H1 (cell line): Measurements from ENCODE around the gene PTMA. TPM values are rescaled to one million over a fixed set of nuclear protein-coding genes. Genes with fewer than 3 reads are reported as not detected.

ENCODE experiments used
- RXRA ChIP-seq: IDR thresholded peaks from 2 replicates; pipeline ENCODE4 v1.6.1; 2011; ENCODE audit warnings: low read depth, mild to moderate bottlenecking, low read length, moderate library complexity; ENCODE audit not compliant: insufficient read depth
- SIRT6 ChIP-seq: IDR thresholded peaks from one replicate; pipeline ENCODE4 v1.7.1; 2012; ENCODE audit warnings: low read length, inconsistent platforms
- polyA plus RNA-seq, 7 experiments: library from polyadenylated mRNA; depleted of rRNA in 3 of 7; stranded (reverse) in 5 of 7; unstranded in 2 of 7; fragments of >200 nt in 5 of 7; fragments of 200-250 nt in 2 of 7; gene quantifications; 1 replicate in 5 of 7; 2 replicates in 1 of 7; 4 replicates in 1 of 7; pipeline versions ENCODE4 v1.2.1 to v1.2.3, GENCODE V29; 2011 to 2013; ENCODE audit warnings: missing spikeins in 2 of 7, mixed read lengths in 2 of 7
- total RNA-seq: library from RNA; stranded (reverse); fragmentation: NEBNext Ultra II Directional; extraction: Animal tissue kit (Norgen Biotek cat#: 25700); gene quantifications from 2 replicates; pipeline ENCODE4 v1.2.1, GENCODE V29; 2021

PTMA gene
- total and polyA plus RNA-seq, 2 of the 8 experiments (the other 6 are each of a cell fraction or from before 2014, with no cell fraction given), result 683 to 2,680 TPM

DNA sequence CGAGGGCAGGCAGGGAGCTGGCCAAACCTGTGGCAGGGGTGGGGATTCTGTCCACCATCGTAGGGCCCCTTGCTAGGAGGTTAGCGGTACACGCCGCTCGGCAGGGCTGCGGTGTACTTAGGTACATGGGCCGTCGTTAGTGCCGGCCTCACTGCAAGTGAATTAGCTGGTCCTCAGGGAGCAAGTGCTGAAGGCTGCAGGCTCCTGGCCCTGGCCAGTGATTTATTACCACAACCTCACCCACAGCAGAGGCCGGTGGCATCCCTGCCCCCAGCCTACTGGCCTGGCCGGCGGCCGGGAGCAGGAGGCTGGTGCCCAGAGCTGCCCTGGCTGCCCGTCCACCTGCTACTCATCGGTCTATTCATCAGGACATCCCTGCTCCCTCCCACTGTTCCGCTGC lies 19.6 kb upstream of the PTMA start (continued):
- TF ChIP-seq RXRA (no peak), SIRT6 (no peak)
